ENCODE results near the gene MAPKAPK3. TPM values are rescaled to one million over a fixed set of nuclear protein-coding genes. Genes with fewer than 3 reads are reported as not detected.

The MAPKAPK3 gene
- total and polyA plus RNA-seq, 2 of the 8 experiments (the other 6 are each of a cell fraction or from before 2014, with no cell fraction given), result 65.4 to 99.8 TPM

DNA sequence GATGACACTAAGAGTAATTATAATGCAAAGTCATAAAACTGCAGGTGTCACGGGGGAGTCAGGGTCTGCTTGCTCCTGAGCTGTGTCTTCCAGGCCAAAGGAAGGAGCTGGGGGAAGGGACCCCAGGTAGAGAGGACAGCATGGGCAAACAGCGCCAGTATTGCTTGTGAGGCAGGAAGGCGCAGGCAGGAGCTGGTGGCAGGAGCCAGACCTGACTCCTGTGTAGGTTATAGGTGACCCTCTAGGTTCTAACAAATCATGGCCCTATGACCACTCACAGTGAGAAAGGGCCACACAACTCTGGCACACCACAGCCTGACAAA is 7.2 kb upstream of the MAPKAPK3 start (continued):
- no peak for TF ChIP-seq PHF8 (conservative IDR thresholded peaks at IDR 0.05; ENCODE audit: low read depth, low read length)
- TF ChIP-seq BRCA1 (IDR thresholded peaks at IDR 0.05; ENCODE audit: low read depth, low read length), result no peak
- TF ChIP-seq SUZ12 (IDR thresholded peaks at IDR 0.05; ENCODE audit: low read length), result no peak
- no peak for TF ChIP-seq POLR2A (IDR thresholded peaks at IDR 0.05; ENCODE audit: control extremely low read depth in 1 of 2, low read depth in 2 of 2, low read length in 2 of 2)
- no peak for TF ChIP-seq CBX8 (IDR thresholded peaks at IDR 0.05; ENCODE audit: borderline replicate concordance, low read depth, low read length)
